ENCODE results near the gene AQP3. TPM values are rescaled to one million over a fixed set of nuclear protein-coding genes. Genes with fewer than 3 reads are reported as not detected.
A peak's percentile ranks its signal among the peaks of the same experiment; 100 is the strongest.

Gene AQP3
- total RNA-seq, 2 donors from 2014 or later = 206 to 225 TPM

DNA sequence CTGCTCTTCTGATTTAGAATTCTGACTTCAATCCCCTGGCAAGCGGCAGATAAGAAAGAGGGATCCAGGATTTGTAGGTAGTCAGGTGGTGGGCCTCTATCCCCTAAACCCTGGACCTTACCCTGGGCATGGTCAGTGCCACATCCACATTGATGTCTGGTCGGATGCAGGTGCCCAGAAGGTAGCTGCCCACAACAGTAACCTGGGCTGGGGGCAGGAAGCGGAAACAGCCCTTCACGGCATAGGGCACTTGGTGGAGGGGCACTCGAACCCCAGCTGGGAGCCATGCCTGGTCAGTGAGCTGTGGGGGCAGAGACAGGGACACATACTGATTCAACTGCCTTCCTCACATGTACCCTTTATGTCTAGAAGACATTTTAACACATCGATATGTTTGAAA lies 22.5 kb upstream of the AQP3 start:
- peaks cover 12% of the 10 kb centered on the region for H3K36me3 Mint-ChIP-seq (ENCODE audit: low read depth)
- peaks cover 20% of the 10 kb centered on the region for H3K4me1 Mint-ChIP-seq
- H3K27me3 Mint-ChIP-seq = no peaks in the 10 kb centered on the region
- ATAC-seq = no peak
- peak overlapping the region; percentile 39 for H3K27ac Mint-ChIP-seq
- H3K9me3 ChIP-seq (ENCODE audit: control insufficient read depth, low read length, poor library complexity, severe bottlenecking) = no peaks in the 10 kb centered on the region
- no peak for DNase-seq
- no peak overlapping the region for H3K4me3 Mint-ChIP-seq

DNA sequence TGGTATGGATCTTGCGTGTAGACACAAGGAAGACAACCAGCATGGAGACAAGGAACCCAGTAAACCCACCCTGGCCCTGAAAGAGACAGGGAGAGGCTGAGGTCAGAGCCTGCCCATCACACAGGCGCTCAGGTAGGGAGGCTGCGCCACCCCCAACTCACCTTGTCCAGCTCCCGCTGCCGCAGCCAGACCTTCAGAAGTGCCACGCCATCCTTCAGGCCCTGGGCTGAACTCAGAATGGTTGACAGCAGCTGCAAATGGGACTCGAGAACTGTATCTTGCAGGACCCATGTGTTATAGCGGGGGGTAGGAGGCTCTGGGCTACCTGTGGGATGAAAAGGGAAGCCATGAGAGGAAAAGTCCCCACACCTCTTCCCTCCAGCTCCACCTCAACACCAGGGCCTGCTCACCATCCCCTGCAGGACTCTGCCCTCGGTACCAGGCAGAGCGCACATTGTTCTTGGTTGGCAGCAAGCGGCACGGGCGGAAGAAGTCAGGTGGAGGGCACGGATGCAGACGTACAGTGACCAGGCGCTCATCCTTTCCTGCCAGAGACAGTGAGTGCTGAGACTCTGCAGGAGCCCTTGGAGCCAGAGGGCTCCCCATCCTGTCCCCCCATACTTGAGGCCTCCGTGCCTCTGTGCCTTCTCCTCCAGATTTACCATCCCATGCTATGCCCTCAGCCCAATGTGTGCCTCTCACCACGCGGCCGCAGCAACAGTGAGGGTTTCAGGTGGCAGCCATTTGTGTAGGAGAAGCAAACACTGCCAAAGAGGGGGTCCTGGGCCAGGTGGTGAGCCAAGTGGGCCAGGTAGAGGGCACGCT lies 21.6 kb upstream of the AQP3 start:
- H3K4me3 Mint-ChIP-seq = no peak overlapping the region
- H3K27me3 Mint-ChIP-seq = no peaks in the 10 kb centered on the region
- no peaks in the 10 kb centered on the region for H3K9me3 ChIP-seq (ENCODE audit: control insufficient read depth, low read length, poor library complexity, severe bottlenecking)
- DNase-seq (no peak), ATAC-seq (no peak)
- H3K27ac Mint-ChIP-seq = peak overlapping the region; percentile 39
- H3K4me1 Mint-ChIP-seq = peaks cover 19% of the 10 kb centered on the region
- peaks cover 12% of the 10 kb centered on the region for H3K36me3 Mint-ChIP-seq (ENCODE audit: low read depth)

DNA sequence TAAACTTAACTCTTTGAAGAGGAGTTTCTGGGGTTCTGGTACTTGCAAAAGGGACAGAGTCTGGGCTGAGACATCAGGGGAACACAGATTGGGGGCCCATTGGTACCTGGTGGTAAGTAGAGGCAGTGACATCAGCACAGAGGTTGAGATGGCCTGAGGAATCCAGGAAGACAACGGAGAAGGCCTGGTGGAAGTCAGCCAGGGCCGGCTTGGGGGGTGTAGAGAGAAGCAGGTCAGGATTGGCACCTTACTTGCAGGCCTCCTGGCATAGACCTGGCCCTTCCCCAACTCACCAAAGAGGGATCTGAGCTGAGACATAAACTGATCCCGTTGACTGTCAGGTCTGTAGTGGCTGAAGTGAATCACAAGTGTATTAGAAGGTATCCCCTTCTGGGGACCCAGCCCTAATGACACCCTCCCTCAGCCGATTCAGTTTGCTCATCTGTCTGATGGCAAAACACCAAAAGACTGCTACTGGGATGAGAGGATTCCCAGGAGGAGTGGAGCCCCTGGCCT lies 20.9 kb upstream of the AQP3 start:
- Mint-ChIP-seq H3K27ac (no peak overlapping the region), H3K36me3 (ENCODE audit: low read depth) (peaks cover 10% of the 10 kb centered on the region), H3K4me1 (peaks cover 14% of the 10 kb centered on the region), H3K4me3 (no peak overlapping the region), H3K27me3 (no peaks in the 10 kb centered on the region)
- DNase-seq (no peak), ATAC-seq (no peak)
- H3K9me3 ChIP-seq (ENCODE audit: control insufficient read depth, low read length, poor library complexity, severe bottlenecking) = no peaks in the 10 kb centered on the region

DNA sequence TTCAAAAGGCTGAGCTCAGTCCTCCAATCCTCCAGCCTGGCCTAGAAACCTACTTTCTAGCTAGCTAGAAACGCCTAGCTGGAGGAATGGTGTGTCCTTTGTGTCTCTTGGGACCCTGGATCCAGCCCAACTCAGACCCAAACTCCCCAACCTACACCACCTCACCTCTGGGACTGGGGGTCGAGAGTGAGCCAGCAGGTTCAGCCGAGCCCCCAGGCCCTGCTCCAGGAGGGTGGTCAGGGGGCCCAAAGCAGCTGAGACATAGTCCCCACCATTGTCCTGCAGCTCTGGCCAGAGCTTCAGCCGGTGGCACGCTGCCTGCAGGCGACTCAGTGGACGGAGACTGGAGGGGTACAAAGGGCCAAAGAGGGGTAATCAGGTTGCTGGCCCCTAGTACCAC lies 20.1 kb upstream of the AQP3 start:
- Mint-ChIP-seq H3K4me3 (no peak overlapping the region), H3K27ac (no peak overlapping the region), H3K36me3 (ENCODE audit: low read depth) (peaks cover 10% of the 10 kb centered on the region), H3K27me3 (no peaks in the 10 kb centered on the region), H3K4me1 (peaks cover 11% of the 10 kb centered on the region)
- no peak for DNase-seq
- H3K9me3 ChIP-seq (ENCODE audit: control insufficient read depth, low read length, poor library complexity, severe bottlenecking) = no peaks in the 10 kb centered on the region
- ATAC-seq = no peak

DNA sequence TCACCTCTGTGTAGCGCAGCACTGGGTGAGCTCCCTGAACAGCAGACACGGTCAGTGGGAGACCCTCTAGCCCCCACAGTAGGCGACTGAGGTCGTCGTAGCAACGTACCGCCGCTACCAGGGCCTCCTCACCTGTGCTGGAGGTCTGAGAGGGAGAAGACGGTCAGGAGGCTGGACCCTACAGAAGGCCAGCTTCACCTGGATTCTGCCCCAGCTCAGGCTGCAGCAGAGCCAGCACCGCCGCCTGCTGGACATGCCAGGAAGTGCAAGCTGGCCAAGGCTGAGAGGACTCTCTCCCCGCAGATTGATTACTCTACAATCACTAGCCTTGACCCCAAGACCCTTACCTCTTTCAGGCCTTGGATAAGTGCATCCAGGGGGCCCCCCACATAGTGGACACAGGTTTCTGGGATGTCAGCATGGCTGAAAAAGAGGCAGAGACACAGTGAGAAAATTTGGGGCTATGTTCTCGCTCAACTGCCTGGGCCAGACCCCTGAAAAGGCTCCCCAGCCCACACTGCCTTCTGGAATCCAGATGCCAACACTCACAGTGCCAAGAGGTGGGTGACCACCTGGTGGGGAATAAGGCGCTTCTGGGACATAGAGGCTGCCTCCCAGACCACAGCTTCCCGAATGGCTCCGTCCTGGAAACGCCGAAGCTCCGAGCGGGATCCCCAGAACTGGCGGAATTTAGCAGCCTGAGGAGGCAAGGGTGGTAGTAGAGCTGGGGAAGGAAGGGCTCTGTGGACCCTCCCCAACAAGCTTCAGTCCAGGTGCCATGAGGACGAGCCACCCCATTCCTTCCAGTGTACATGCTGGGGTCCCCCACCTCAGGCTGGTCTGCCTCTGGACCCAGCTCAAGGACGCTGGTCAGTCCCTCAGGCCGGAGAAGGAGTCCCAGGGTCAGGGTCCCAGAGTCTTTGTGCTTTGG lies 19.4 kb upstream of the AQP3 start:
- peak; percentile 85 for ATAC-seq

DNA sequence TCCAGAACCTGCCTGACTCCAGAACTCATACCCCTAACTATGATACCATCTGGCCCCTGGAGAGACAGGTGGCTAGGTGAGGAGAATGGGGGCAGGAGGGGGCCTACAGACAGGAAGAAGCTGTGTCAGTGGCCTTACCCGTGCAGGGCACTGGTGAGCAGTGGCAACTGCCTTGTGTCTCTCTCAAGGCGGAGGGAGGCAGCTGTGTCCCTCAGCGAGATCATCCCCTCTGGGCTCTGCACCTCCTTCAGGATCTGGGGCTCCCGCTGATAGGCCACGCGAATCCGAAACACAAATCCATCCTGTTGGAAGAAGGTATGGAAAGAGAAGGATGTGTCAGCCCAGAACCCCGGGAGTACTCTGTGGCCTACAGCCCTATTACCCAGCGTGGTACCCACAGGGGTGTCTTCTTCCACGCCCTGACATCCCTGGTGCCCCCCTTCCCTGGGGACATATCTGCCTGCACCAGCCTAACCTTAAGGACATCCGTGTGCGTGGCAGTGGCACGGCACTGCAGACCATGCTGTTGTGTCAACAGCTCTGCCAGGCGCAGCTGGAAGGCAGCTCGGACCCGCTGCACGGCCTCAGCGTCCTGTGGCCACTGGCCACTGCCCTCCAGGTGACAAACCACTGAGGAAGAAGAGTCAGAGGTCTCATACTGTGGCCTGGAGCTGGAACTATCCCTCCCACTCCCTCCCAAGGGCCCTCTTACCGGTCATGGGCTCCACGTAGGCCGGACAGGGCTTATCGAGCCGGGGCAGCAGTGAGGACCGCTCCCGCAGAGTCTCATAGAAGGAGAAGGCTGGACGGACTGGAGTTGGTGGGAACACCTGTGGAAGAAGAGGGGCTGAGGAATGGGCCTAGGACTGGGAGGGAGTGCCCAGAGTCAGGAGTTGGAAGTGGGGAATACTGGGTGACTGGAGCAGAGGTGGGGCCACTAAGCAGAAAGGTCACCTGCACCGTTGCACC lies 18.5 kb upstream of the AQP3 start:
- Mint-ChIP-seq H3K4me3 (no peak overlapping the region), H3K27ac (peak overlapping the region; percentile 67), H3K4me1 (peaks cover 9% of the 10 kb centered on the region), H3K27me3 (no peaks in the 10 kb centered on the region), H3K36me3 (ENCODE audit: low read depth) (peaks cover 5% of the 10 kb centered on the region)
- DNase-seq = no peak
- H3K9me3 ChIP-seq (ENCODE audit: control insufficient read depth, low read length, poor library complexity, severe bottlenecking) = no peaks in the 10 kb centered on the region
- ATAC-seq = no peak

More for the DNA sequence above, 19.4 kb upstream of the AQP3 start:
- Mint-ChIP-seq H3K27me3 (no peaks in the 10 kb centered on the region), H3K36me3 (ENCODE audit: low read depth) (peaks cover 10% of the 10 kb centered on the region), H3K27ac (peak overlapping the region; percentile 67), H3K4me1 (peaks cover 10% of the 10 kb centered on the region), H3K4me3 (no peak overlapping the region)
- H3K9me3 ChIP-seq (ENCODE audit: control insufficient read depth, low read length, poor library complexity, severe bottlenecking) = no peaks in the 10 kb centered on the region
- peak; percentile 64 to 82 (median 67) for DNase-seq

DNA sequence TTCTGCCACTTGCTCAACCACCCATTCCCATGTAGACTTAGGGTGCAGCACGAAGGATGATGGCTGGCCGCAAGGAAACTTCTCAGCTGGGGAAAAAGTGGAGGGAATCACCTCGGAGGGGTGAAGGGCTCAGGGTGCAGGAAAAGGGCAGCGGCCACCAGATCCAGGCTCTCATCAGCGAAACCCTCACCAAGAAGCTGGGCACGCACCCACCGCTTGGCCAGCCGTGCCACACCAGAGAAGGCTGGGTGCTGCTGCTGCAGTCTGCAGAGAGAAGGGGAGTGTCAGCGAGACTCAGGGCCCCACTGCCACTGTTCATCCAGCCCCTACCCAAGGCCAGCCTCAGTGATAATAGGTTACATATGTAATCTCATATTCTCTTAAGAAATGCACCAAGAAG lies 17.7 kb upstream of the AQP3 start:
- H3K36me3 Mint-ChIP-seq (ENCODE audit: low read depth) = peaks cover 3% of the 10 kb centered on the region
- DNase-seq = no peak
- H3K4me1 Mint-ChIP-seq = peaks cover 9% of the 10 kb centered on the region
- no peaks in the 10 kb centered on the region for H3K27me3 Mint-ChIP-seq
- ATAC-seq = no peak
- no peak overlapping the region for H3K4me3 Mint-ChIP-seq
- H3K27ac Mint-ChIP-seq = peak overlapping the region; percentile 54
- no peaks in the 10 kb centered on the region for H3K9me3 ChIP-seq (ENCODE audit: control insufficient read depth, low read length, poor library complexity, severe bottlenecking)

DNA sequence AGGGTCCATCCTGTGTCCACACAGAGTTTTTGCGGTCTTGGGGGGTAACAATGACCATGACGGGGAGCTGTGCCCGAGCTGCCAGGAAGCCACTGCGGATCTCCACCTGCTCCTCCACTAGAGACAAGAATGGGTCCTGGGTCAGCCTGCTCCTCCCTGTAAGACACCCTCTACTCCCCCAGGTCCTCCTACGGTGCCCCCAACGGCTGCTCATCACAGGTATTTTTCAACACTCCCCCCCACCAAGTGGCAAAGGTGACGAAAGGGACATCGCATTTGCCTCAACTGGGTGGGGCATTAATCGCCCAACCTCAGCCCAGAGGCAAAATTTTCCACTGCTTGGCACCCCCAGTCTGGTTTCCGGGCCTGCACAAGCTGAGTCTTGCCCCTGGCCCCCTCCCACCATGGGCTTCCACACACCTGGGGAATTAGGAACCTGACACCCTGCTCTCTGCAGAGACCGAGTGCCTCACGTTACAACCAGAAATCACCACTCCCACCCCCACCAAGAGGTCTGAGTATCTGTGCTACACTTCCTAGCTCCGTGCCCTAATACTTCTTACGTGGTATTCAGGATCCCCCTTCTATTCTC lies 16.7 kb upstream of the AQP3 start:
- ATAC-seq (no peak), DNase-seq (no peak)
- peak overlapping the region; percentile 54 for H3K27ac Mint-ChIP-seq
- H3K9me3 ChIP-seq (ENCODE audit: control insufficient read depth, low read length, poor library complexity, severe bottlenecking) = no peaks in the 10 kb centered on the region
- no peaks in the 10 kb centered on the region for H3K27me3 Mint-ChIP-seq
- H3K36me3 Mint-ChIP-seq (ENCODE audit: low read depth) = peaks cover 3% of the 10 kb centered on the region
- no peak overlapping the region for H3K4me3 Mint-ChIP-seq
- H3K4me1 Mint-ChIP-seq = peaks cover 15% of the 10 kb centered on the region

DNA sequence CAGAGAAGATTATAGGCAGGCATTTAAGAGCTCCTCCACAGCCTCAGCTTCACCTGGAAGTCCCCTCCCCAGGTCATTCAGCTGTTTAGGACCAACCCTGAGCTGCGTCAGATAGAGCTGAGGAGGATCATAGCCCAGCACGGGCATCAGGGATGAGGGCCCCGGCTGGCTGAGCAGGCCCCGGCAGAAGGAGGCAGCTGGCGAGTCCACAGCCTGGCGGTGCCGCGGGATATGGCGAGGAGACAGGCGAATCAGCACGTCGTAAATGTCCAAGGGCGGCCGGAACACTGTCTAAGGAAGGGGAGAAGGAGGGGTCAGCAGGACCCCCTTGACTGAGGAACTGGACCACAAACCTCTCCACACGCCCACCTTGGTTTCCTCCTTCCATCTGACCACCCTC lies 15.8 kb upstream of the AQP3 start:
- no peak overlapping the region for H3K4me3 Mint-ChIP-seq
- DNase-seq (no peak), ATAC-seq (no peak)
- H3K4me1 Mint-ChIP-seq = peaks cover 24% of the 10 kb centered on the region
- H3K27ac Mint-ChIP-seq = peak overlapping the region; percentile 75
- no peaks in the 10 kb centered on the region for H3K27me3 Mint-ChIP-seq
- H3K36me3 Mint-ChIP-seq (ENCODE audit: low read depth) = peaks cover 1% of the 10 kb centered on the region
- no peaks in the 10 kb centered on the region for H3K9me3 ChIP-seq (ENCODE audit: control insufficient read depth, low read length, poor library complexity, severe bottlenecking)

DNA sequence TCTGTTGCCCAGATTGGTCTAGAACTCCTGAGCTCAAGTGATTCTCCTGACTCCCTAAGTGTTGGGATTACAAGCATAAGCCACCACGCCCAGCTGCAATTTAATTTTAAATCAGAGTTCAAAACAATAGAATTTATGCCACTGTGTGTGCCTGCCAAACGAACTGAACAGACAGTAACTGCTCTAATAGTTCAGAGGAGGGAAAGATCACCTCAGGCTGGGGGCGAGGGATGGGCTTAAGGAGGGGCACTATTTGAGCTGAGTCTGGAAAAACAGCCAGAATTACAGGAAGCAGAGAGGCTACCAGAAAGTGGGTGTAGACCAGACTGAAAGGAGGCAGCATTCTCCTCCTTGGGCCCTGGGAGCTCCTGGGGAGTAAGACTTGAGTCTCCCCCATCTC lies 14.1 kb upstream of the AQP3 start:
- H3K27me3 Mint-ChIP-seq = no peaks in the 10 kb centered on the region
- H3K36me3 Mint-ChIP-seq (ENCODE audit: low read depth) = no peaks in the 10 kb centered on the region
- H3K4me1 Mint-ChIP-seq = peaks cover 34% of the 10 kb centered on the region
- ATAC-seq = no peak
- H3K4me3 Mint-ChIP-seq = no peak overlapping the region
- H3K27ac Mint-ChIP-seq = peak overlapping the region; percentile 75
- no peaks in the 10 kb centered on the region for H3K9me3 ChIP-seq (ENCODE audit: control insufficient read depth, low read length, poor library complexity, severe bottlenecking)
- no peak for DNase-seq

DNA sequence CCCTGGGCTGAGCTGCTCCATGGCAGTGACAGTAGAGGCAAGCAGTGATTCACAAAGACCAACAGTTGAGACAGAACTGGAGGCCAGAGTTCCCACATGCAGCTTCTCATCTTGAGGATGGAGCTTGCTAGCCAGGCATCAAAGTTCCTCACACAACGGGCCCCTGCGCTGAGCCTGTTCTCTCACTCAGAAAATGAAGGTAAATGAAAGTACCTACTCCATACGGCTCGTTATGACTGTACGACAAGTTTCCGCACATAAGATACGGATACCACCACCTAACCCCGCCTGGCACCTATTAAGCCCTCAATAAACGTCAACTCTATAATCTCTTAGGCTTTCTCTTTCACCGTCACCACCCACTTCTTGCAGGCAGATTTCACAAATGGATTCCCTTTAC lies 13.5 kb upstream of the AQP3 start:
- no peak for DNase-seq
- Mint-ChIP-seq H3K36me3 (ENCODE audit: low read depth) (no peaks in the 10 kb centered on the region), H3K4me1 (peaks cover 38% of the 10 kb centered on the region)

DNA sequence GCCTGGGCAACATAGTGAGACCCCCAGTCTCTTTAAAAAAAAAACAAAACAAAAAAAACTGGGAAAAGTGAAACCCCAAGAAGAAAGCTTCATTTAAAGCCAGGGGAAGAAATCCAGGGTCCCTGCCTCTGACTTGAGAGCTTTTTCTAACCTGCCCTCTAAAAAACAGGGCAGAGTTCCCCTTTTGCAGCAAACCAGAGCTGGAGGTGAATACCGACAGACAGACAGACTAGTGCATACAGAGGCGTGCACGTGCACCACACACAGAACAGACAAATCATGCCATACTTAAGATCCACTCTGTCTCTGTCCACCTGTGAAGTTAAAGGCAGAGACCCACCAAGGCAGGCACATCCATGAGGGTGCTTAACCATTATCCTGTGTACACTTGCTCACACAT lies 11.7 kb upstream of the AQP3 start:
- ATAC-seq (peak; percentile 49), DNase-seq (no peak)
- no peaks in the 10 kb centered on the region for H3K9me3 ChIP-seq (ENCODE audit: control insufficient read depth, low read length, poor library complexity, severe bottlenecking)
- H3K4me3 Mint-ChIP-seq = no peak overlapping the region
- no peaks in the 10 kb centered on the region for H3K27me3 Mint-ChIP-seq
- peaks cover 50% of the 10 kb centered on the region for H3K4me1 Mint-ChIP-seq
- H3K36me3 Mint-ChIP-seq (ENCODE audit: low read depth) = no peaks in the 10 kb centered on the region
- H3K27ac Mint-ChIP-seq = peak overlapping the region; percentile 98

More for the DNA sequence above, 13.5 kb upstream of the AQP3 start:
- H3K9me3 ChIP-seq (ENCODE audit: control insufficient read depth, low read length, poor library complexity, severe bottlenecking) = no peaks in the 10 kb centered on the region
- no peak for ATAC-seq
- Mint-ChIP-seq H3K27me3 (no peaks in the 10 kb centered on the region), H3K27ac (peak overlapping the region; percentile 75), H3K4me3 (no peak overlapping the region)
